D721Med (cell line): ENCODE measurements around the gene ADAMTSL4.

Experiments used
- DNase-seq: peaks from one replicate; pipeline ENCODE4 v3.0.0; 2011; ENCODE audit warnings: low spot score; ENCODE audit not compliant: insufficient read length
- FAIRE-seq: peaks from 2 replicates; lab custom pipeline; 2011; peaks lifted over from hg19 to GRCh38; lab: Jason Lieb, UNC
- TF ChIP-seq, protein P1 (sequence below): IDR thresholded peaks from 2 replicates; pipeline ENCODE4 v1.5.1; 2012; ENCODE audit warnings: mild to moderate bottlenecking, control low read depth; ENCODE audit not compliant: insufficient read depth; ENCODE audit errors: missing control alignments

The ADAMTSL4 gene

DNA sequence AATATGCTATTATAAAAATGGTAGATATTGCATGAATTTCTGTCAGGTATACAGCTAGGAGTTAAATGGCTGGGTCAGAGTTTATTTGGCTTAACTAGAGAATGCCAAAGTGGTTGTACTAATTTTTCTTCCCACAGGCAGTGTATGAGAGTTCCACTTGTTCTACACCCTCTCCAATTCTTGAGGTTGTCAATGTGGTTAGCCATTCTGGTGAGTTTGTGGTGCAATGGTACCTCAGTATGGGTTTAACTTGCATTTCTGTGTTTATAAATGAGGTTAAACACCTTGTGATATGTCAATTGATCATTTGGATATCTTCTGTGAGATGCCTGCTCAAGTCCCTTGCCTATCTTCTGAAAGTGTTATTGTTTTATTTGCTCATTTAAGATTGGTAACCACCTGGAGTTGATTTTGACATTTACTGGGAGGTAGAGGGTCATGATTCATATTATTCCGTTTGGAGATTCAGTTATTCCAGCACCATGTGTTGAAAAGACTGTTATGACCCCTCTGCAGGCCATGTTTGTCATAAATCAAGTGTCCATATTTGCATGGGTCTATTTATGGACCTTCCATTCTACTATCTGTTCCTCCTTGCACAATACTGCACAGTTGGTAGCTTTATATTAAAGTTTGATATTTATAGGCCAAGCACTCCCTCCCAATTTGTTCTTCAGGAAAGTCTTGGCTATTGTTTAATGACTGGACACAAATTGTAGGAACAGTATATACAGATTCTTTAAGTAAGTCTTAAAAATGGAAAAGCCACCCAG lies 27.8 kb upstream of the ADAMTSL4 start:
- TF ChIP-seq, protein P1, sequence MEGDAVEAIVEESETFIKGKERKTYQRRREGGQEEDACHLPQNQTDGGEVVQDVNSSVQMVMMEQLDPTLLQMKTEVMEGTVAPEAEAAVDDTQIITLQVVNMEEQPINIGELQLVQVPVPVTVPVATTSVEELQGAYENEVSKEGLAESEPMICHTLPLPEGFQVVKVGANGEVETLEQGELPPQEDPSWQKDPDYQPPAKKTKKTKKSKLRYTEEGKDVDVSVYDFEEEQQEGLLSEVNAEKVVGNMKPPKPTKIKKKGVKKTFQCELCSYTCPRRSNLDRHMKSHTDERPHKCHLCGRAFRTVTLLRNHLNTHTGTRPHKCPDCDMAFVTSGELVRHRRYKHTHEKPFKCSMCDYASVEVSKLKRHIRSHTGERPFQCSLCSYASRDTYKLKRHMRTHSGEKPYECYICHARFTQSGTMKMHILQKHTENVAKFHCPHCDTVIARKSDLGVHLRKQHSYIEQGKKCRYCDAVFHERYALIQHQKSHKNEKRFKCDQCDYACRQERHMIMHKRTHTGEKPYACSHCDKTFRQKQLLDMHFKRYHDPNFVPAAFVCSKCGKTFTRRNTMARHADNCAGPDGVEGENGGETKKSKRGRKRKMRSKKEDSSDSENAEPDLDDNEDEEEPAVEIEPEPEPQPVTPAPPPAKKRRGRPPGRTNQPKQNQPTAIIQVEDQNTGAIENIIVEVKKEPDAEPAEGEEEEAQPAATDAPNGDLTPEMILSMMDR: no peak
- FAIRE-seq: no peak
- no peak for DNase-seq

DNA sequence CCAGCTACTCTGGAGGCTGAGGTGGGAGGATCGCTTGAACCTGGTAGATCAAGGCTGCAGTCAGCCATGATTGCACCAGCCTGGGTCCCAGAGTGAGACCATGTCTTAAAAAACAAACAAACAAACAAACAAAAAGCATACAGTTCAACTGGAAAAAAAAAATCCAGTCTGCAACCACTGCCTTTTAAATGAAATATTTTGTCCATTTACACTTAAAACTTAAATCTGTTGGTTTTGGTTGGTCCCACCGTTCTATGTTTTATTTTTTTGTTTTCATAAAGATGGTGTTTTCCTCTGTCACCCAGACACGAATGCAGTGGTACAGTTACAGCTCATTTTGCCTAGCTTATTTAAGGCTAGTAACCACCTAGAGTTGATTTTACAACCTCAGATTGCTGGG lies 23.9 kb upstream of the ADAMTSL4 start:
- FAIRE-seq (no peak), DNase-seq (no peak)
- TF ChIP-seq, protein P1: no peak

DNA sequence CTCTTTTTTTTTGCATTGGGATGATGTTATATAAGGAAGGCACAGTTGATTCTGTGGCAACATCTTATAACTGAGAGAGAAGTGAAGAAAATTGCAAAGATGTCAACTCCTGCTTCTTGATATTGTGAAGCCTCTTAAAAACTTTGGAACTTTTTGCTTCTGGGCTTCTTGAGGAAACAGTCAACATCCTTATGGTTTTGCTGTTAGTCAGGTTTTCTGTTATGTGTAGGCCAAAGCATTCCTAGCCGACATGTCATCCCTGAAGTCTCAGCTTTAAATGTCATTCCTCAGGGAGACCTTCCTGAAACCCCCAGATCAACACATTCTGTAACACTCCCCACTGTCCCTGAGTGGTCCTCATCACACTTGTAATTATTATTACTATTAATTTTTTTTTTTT lies 21.0 kb upstream of the ADAMTSL4 start:
- TF ChIP-seq, protein P1: no peak
- FAIRE-seq (no peak), DNase-seq (no peak)

DNA sequence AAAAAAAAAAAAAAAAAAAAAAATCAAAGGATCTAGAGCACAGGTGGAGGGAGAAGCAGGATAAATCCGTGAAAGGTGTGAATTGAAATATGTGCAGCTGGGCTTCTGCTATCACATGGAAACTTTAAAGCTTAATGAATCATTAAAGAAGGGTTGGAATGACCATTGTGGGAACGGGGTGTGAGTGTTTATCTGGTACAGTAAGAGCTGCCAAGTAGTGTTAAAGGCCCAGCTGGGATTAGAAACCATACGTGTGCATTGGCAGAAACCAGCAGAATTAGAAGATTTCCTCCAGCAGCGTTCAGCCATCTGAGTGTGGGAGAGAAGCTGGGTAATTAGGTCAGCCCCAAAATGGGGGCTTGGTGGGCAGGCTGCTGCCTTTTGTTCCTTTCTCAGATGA lies 20.2 kb upstream of the ADAMTSL4 start:
- no peak for DNase-seq
- no peak for FAIRE-seq
- TF ChIP-seq, protein P1: no peak

DNA sequence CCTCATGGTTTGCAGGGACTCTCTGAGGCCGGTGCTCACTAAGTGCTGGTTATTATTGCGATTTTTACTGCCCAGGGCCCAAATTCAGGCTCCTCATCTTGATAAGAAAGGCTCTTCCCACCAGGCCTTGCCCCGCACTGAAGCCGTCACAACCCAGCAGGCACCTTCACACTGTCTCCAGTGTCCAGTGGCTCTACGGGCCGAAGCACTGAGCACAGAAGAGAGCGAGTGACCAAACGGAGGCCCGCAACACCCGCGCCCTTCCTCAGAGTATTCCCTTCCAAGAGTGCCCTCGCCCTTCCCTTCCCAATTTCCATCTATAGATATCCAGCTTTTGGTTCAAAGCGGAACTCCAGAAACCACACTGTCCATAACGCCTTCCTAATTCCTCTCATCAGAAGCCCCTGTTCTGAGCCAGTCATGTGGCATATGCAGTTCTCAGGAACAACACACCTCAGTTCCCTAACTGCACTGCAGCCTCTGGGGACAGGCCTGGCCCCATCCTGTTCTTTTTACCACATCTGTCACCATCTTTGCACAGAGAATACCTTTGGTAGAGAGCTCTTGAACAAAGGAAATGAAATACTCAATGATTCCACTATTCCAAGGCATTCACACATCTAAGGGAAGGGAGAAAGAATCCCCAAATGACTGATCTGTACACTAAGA lies 18.6 kb upstream of the ADAMTSL4 start:
- DNase-seq (no peak), FAIRE-seq (no peak)
- TF ChIP-seq, protein P1: no peak

DNA sequence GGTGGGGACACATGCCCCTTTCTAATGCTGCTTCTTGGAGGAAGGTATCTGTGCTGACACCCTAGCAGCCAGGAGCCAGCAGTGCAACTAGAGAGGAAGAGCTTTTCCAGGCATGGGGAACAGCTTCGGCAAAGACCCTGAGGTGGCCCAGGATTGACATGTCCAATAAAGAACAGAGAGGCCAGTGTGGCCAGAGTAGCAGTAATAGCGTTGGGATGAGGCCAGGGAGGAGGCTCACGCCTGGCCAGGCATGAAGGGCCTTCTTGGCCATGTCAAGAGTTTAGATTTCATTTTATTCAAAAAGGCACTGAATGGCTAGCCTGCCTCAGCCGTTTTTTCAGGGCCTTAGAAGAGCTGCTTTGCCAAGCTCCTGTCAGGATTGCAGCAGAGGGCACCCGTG lies 16.3 kb upstream of the ADAMTSL4 start:
- FAIRE-seq (no peak), DNase-seq (no peak)
- TF ChIP-seq, protein P1: no peak

DNA sequence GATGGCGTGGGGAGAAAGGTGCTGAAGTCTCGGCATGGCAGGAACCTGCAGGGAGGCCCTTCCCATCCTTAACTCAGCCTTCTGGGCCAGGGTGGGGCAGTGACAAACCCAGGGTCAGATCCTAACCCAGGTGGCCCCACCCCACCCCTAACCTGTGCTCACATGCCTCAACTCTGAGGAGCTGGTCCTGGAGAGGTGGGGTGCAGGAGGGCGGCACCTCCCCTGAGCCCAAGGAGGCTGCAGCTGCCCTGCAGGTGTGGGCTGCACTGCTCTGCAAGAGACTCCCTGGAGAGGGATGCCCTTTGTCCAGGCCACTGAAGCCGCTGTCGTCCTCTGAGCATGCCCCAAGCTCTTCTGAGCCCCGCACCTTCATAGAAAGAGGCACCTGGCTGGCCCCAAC lies 15.2 kb upstream of the ADAMTSL4 start:
- TF ChIP-seq, protein P1: no peak
- DNase-seq: no peak
- FAIRE-seq: no peak
